Astrocyte of the spinal cord (primary cell): Measurements from ENCODE around the gene TFIP11.

Experiments
- DNase-seq: peaks from one replicate; pipeline ENCODE4 v3.0.0; 2011; ENCODE audit warnings: low read depth, low spot score
- H3K4me3 ChIP-seq: 2 replicates; pipeline ENCODE4 v1.5.1; 2011; ENCODE audit warnings: low read depth, mild to moderate bottlenecking, low read length, moderate library complexity
- CTCF ChIP-seq: IDR thresholded peaks from 2 replicates; pipeline ENCODE4 v1.5.1; 2012; ENCODE audit warnings: low read depth, mild to moderate bottlenecking, low read length, inconsistent platforms
- in situ Hi-C: cut with HindIII; loops from 2 replicates; pipeline ENCODE4 v1.10.0; 2017; ENCODE audit warnings: low sequenced_read_pairs

Gene TFIP11

GRCh38 chr22:26486394-26486793 lies 25.9 kb downstream of the TFIP11 start:
- no peak for TF ChIP-seq CTCF
- no peak overlapping the region for H3K4me3 ChIP-seq
- DNase-seq = no peak
- in situ Hi-C loops = no loop called here

GRCh38 chr22:26485806-26486390 lies 26.4 kb downstream of the TFIP11 start:
- no peak for DNase-seq
- in situ Hi-C loops = no loop called here
- no peak for TF ChIP-seq CTCF
- no peak overlapping the region for H3K4me3 ChIP-seq

GRCh38 chr22:26485013-26485412 lies 27.3 kb downstream of the TFIP11 start:
- in situ Hi-C loops = no loop called here
- H3K4me3 ChIP-seq = no peak overlapping the region

GRCh38 chr22:26484360-26484706 lies 27.9 kb downstream of the TFIP11 start:
- H3K4me3 ChIP-seq = peak overlapping the region; percentile 88
- TF ChIP-seq CTCF = no peak
- no peak for DNase-seq
- in situ Hi-C loops = no loop called here

More at GRCh38 chr22:26485013-26485412, 27.3 kb downstream of the TFIP11 start:
- no peak for DNase-seq
- TF ChIP-seq CTCF = no peak

- in situ Hi-C loops = no loop called here
- TF ChIP-seq CTCF = no peak
- peak; percentile 91 for DNase-seq
- H3K4me3 ChIP-seq = peak within 1 kb of the TSS; percentile 93
These were observed 28.6 kb downstream of the TFIP11 start, which contains the start of the genes HPS4 and SRRD for GRCh38 chr22:26483439-26484359. Gene HPS4, minus strand, starts transcription at chr22:26483783. Its CDS starts 2,021 bp downstream, at chr22:26481762. Gene SRRD, plus strand, starts transcription at chr22:26483877. Its CDS starts 14 bp downstream, at chr22:26483891.

GRCh38 chr22:26483043-26483438 lies 29.2 kb downstream of the TFIP11 start:
- DNase-seq = no peak
- peak overlapping the region; percentile 93 for H3K4me3 ChIP-seq
- TF ChIP-seq CTCF = no peak
- in situ Hi-C loops = no loop called here
